Ovary (tissue), 3 donors: Measurements from ENCODE around the gene PSMA1.

Experiments
- EP300 ChIP-seq: sonication (generic); formaldehyde crosslinking; IDR thresholded peaks from one replicate; pipeline ENCODE4 v1.6.1; 2017; ENCODE audit warnings: antibody characterized with exemption
- POLR2A ChIP-seq: fragments of 450-650 bp; IDR thresholded peaks from one replicate; pipeline ENCODE4 v1.6.1; 2017; ENCODE audit warnings: antibody characterized with exemption, mild to moderate bottlenecking, moderate library complexity
- TF ChIP-seq, protein P1 (sequence below), 3 donors: fragments of 450-650 bp in 2 of 3; fragments of 200-600 bp in 1 of 3; IDR thresholded peaks; one replicate each; pipeline versions ENCODE4 v1.5.1 to v1.8.0; 2016 to 2022; ENCODE audit warnings: antibody characterized with exemption in 3 of 3, mild to moderate bottlenecking in 1 of 3
- donor health status: DM: no; HTN: no; CAD: no.

DNA sequence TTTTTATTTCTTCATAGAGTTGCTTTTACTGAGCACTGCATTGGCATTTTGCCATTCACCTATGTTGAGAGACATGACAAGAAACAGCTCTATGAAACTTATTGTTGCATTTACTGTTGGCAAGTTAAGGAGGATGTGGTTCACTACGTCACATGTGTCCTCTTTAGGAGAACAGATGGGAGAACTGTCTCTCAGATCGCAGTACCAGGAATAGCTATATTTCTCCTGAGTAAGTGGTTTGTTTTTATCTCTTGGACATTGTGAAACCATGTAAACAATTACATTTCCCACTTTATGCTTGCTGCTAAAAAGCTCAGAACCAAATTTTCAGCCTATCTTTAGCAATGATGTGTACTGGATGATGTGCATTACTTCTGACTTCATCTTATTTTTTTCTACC is 34.8 kb upstream of the PSMA1 start:
- TF ChIP-seq, protein P1, sequence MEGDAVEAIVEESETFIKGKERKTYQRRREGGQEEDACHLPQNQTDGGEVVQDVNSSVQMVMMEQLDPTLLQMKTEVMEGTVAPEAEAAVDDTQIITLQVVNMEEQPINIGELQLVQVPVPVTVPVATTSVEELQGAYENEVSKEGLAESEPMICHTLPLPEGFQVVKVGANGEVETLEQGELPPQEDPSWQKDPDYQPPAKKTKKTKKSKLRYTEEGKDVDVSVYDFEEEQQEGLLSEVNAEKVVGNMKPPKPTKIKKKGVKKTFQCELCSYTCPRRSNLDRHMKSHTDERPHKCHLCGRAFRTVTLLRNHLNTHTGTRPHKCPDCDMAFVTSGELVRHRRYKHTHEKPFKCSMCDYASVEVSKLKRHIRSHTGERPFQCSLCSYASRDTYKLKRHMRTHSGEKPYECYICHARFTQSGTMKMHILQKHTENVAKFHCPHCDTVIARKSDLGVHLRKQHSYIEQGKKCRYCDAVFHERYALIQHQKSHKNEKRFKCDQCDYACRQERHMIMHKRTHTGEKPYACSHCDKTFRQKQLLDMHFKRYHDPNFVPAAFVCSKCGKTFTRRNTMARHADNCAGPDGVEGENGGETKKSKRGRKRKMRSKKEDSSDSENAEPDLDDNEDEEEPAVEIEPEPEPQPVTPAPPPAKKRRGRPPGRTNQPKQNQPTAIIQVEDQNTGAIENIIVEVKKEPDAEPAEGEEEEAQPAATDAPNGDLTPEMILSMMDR (IDR thresholded peaks at IDR 0.05) = no peak
- TF ChIP-seq POLR2A (no peak), EP300 (no peak)
